Progenitor cell of endocrine pancreas (in vitro differentiated cells): ENCODE measurements around the gene COL23A1. TPM values are rescaled to one million over a fixed set of nuclear protein-coding genes. Genes with fewer than 3 reads are reported as not detected.
"Not testable (repeated sequence)": the region's sequence is repeated elsewhere in the genome, so short reads cannot be mapped to it uniquely, and the experiment has no call there.

Experiments
- DNase-seq: peaks from one replicate; pipeline ENCODE4 v3.0.0; 2021; ENCODE audit warnings: low spot score; ENCODE audit not compliant: unreplicated experiment
- H3K27ac Mint-ChIP-seq: 2 replicates; pipeline ENCODE4 v1.8.0; 2021; ENCODE audit warnings: mild to moderate bottlenecking, moderate library complexity, mixed read lengths
- H3K27me3 Mint-ChIP-seq: 2 replicates; pipeline ENCODE4 v1.8.0; 2021; ENCODE audit warnings: mixed read lengths
- H3K36me3 Mint-ChIP-seq: 2 replicates; pipeline ENCODE4 v1.8.0; 2022; ENCODE audit warnings: mixed read lengths; ENCODE audit not compliant: insufficient read depth
- H3K4me1 Mint-ChIP-seq: 2 replicates; pipeline ENCODE4 v1.8.0; 2021; ENCODE audit warnings: low read depth, mixed read lengths
- H3K4me3 Mint-ChIP-seq: 2 replicates; pipeline ENCODE4 v1.8.0; 2021; ENCODE audit warnings: low read depth, mild to moderate bottlenecking, moderate library complexity, mixed read lengths
- H3K9me3 Mint-ChIP-seq: 2 replicates; pipeline ENCODE4 v1.8.0; 2021; ENCODE audit warnings: low read depth, mixed read lengths
- CTCF ChIP-seq: fragments of 200-600 bp; sonication (generic); IDR thresholded peaks from one replicate; pipeline ENCODE4 v1.5.0; 2021; ENCODE audit warnings: antibody characterized with exemption, mild to moderate bottlenecking; ENCODE audit not compliant: unreplicated experiment
- total RNA-seq: library from RNA; stranded (reverse); gene quantifications from 2 replicates; pipeline ENCODE4 v1.2.1, GENCODE V29; 2021

The COL23A1 gene
- total RNA-seq, 1 donor from 2014 or later = 0.36 TPM

- no peak overlapping the region for H3K4me3 Mint-ChIP-seq
- no peaks in the 10 kb centered on the region for H3K36me3 Mint-ChIP-seq
- no peak for TF ChIP-seq CTCF
- H3K27ac Mint-ChIP-seq = no peak overlapping the region
- H3K9me3 Mint-ChIP-seq = no peaks in the 10 kb centered on the region
- peaks cover 1% of the 10 kb centered on the region for H3K4me1 Mint-ChIP-seq
- H3K27me3 Mint-ChIP-seq = peaks cover under 1% of the 10 kb centered on the region
- no peak for DNase-seq
These were observed 330.3 kb downstream of the COL23A1 start for GRCh38 chr5:178259623-178260536.

GRCh38 chr5:178257650-178258049 lies 332.5 kb downstream of the COL23A1 start:
- H3K36me3 Mint-ChIP-seq = no peaks in the 10 kb centered on the region
- no peak overlapping the region for H3K27ac Mint-ChIP-seq
- H3K4me3 Mint-ChIP-seq = no peak overlapping the region
- peaks cover 1% of the 10 kb centered on the region for H3K4me1 Mint-ChIP-seq
- no peak for DNase-seq
- no peak for TF ChIP-seq CTCF
- no peaks in the 10 kb centered on the region for H3K9me3 Mint-ChIP-seq
- no peaks in the 10 kb centered on the region for H3K27me3 Mint-ChIP-seq

GRCh38 chr5:178256746-178257145 lies 333.4 kb downstream of the COL23A1 start:
- Mint-ChIP-seq H3K4me3 (no peak overlapping the region), H3K36me3 (no peaks in the 10 kb centered on the region), H3K27ac (no peak overlapping the region), H3K4me1 (no peaks in the 10 kb centered on the region), H3K27me3 (no peaks in the 10 kb centered on the region), H3K9me3 (no peaks in the 10 kb centered on the region)
- no peak for DNase-seq
- TF ChIP-seq CTCF = no peak

GRCh38 chr5:178253632-178254031 lies 336.6 kb downstream of the COL23A1 start:
- H3K4me3 Mint-ChIP-seq, H3K9me3 Mint-ChIP-seq, H3K27me3 Mint-ChIP-seq, H3K4me1 Mint-ChIP-seq, DNase-seq, H3K27ac Mint-ChIP-seq, H3K36me3 Mint-ChIP-seq: not testable (repeated sequence)

- Mint-ChIP-seq H3K9me3 (no peaks in the 10 kb centered on the region), H3K36me3 (no peaks in the 10 kb centered on the region), H3K4me3 (no peak overlapping the region), H3K27ac (no peak overlapping the region), H3K4me1 (no peaks in the 10 kb centered on the region), H3K27me3 (peaks cover 3% of the 10 kb centered on the region)
- DNase-seq = no peak
- no peak for TF ChIP-seq CTCF
These were observed 337.9 kb downstream of the COL23A1 start for GRCh38 chr5:178252258-178252657.

- Mint-ChIP-seq H3K36me3 (no peaks in the 10 kb centered on the region), H3K9me3 (no peaks in the 10 kb centered on the region), H3K4me1 (no peaks in the 10 kb centered on the region), H3K27ac (no peak overlapping the region), H3K4me3 (no peak overlapping the region), H3K27me3 (peaks cover 3% of the 10 kb centered on the region)
- no peak for DNase-seq
- TF ChIP-seq CTCF = no peak
These were observed 339.9 kb downstream of the COL23A1 start for GRCh38 chr5:178250263-178250662.
